ENCODE data around the gene TAS1R3.

Gene TAS1R3

GRCh38 chr1:1332031-1332755 is 1.1 kb downstream of the TAS1R3 start:
- no peak overlapping the region for H3K4me3 ChIP-seq (ENCODE audit: low read length)
- no peaks in the 10 kb centered on the region for H3K9me3 ChIP-seq (ENCODE audit: insufficient read depth, low read length)
- no peaks in the 10 kb centered on the region for H4K20me1 ChIP-seq (ENCODE audit: insufficient read depth, low read length)
- no peak overlapping the region for H2AFZ ChIP-seq (ENCODE audit: low read depth, low read length)
- H3K4me1 ChIP-seq (ENCODE audit: low read length): no peaks in the 10 kb centered on the region
- no peaks in the 10 kb centered on the region for H3K27me3 ChIP-seq (ENCODE audit: low read depth, low read length)
- peaks cover 4% of the 10 kb centered on the region for H3K36me3 ChIP-seq (replicated peaks; ENCODE audit: low read depth, low read length)
- no peak overlapping the region for H3K4me2 ChIP-seq (ENCODE audit: low read length)
- TF ChIP-seq EZH2phosphoT487 (IDR thresholded peaks at IDR 0.05; ENCODE audit: low read depth): no peak
- TF ChIP-seq, protein P1, sequence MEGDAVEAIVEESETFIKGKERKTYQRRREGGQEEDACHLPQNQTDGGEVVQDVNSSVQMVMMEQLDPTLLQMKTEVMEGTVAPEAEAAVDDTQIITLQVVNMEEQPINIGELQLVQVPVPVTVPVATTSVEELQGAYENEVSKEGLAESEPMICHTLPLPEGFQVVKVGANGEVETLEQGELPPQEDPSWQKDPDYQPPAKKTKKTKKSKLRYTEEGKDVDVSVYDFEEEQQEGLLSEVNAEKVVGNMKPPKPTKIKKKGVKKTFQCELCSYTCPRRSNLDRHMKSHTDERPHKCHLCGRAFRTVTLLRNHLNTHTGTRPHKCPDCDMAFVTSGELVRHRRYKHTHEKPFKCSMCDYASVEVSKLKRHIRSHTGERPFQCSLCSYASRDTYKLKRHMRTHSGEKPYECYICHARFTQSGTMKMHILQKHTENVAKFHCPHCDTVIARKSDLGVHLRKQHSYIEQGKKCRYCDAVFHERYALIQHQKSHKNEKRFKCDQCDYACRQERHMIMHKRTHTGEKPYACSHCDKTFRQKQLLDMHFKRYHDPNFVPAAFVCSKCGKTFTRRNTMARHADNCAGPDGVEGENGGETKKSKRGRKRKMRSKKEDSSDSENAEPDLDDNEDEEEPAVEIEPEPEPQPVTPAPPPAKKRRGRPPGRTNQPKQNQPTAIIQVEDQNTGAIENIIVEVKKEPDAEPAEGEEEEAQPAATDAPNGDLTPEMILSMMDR (IDR thresholded peaks at IDR 0.05; ENCODE audit: low read depth, low read length): no peak
- H3K9ac ChIP-seq (ENCODE audit: low read length): no peak overlapping the region
- H3K79me2 ChIP-seq (ENCODE audit: low read length): no peaks in the 10 kb centered on the region
- no peak overlapping the region for H3K27ac ChIP-seq (ENCODE audit: low read length)

GRCh38 chr1:1332774-1333480 is 1.8 kb downstream of the TAS1R3 start:
- Histone ChIP-seq H2AFZ (ENCODE audit: low read depth, low read length) (no peak overlapping the region), H3K4me2 (ENCODE audit: low read length) (no peak overlapping the region), H3K79me2 (ENCODE audit: low read length) (no peaks in the 10 kb centered on the region), H3K4me1 (ENCODE audit: low read length) (no peaks in the 10 kb centered on the region), H4K20me1 (ENCODE audit: insufficient read depth, low read length) (no peaks in the 10 kb centered on the region), H3K36me3 (replicated peaks; ENCODE audit: low read depth, low read length) (peaks cover 4% of the 10 kb centered on the region), H3K27me3 (ENCODE audit: low read depth, low read length) (no peaks in the 10 kb centered on the region), H3K9ac (ENCODE audit: low read length) (no peak overlapping the region), H3K9me3 (ENCODE audit: insufficient read depth, low read length) (no peaks in the 10 kb centered on the region), H3K4me3 (ENCODE audit: low read length) (no peak overlapping the region), H3K27ac (ENCODE audit: low read length) (no peak overlapping the region)
- TF ChIP-seq EZH2phosphoT487 (IDR thresholded peaks at IDR 0.05; ENCODE audit: low read depth): no peak
- TF ChIP-seq, protein P1 (IDR thresholded peaks at IDR 0.05; ENCODE audit: low read depth, low read length): no peak

DNA sequence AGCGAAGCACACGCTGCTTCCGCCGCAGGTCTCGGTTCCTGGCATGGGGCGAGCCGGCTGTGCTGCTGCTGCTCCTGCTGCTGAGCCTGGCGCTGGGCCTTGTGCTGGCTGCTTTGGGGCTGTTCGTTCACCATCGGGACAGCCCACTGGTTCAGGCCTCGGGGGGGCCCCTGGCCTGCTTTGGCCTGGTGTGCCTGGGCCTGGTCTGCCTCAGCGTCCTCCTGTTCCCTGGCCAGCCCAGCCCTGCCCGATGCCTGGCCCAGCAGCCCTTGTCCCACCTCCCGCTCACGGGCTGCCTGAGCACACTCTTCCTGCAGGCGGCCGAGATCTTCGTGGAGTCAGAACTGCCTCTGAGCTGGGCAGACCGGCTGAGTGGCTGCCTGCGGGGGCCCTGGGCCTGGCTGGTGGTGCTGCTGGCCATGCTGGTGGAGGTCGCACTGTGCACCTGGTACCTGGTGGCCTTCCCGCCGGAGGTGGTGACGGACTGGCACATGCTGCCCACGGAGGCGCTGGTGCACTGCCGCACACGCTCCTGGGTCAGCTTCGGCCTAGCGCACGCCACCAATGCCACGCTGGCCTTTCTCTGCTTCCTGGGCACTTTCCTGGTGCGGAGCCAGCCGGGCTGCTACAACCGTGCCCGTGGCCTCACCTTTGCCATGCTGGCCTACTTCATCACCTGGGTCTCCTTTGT is 2.6 kb downstream of the TAS1R3 start:
- Histone ChIP-seq H3K36me3 (replicated peaks; ENCODE audit: low read depth, low read length) (peaks cover 4% of the 10 kb centered on the region), H4K20me1 (ENCODE audit: insufficient read depth, low read length) (no peaks in the 10 kb centered on the region), H3K4me3 (ENCODE audit: low read length) (no peak overlapping the region), H3K9me3 (ENCODE audit: insufficient read depth, low read length) (no peaks in the 10 kb centered on the region), H3K4me1 (ENCODE audit: low read length) (no peaks in the 10 kb centered on the region), H3K27me3 (ENCODE audit: low read depth, low read length) (no peaks in the 10 kb centered on the region), H2AFZ (ENCODE audit: low read depth, low read length) (no peak overlapping the region), H3K79me2 (ENCODE audit: low read length) (no peaks in the 10 kb centered on the region), H3K9ac (ENCODE audit: low read length) (no peak overlapping the region), H3K4me2 (ENCODE audit: low read length) (no peak overlapping the region), H3K27ac (ENCODE audit: low read length) (no peak overlapping the region)
- no peak for TF ChIP-seq EZH2phosphoT487 (IDR thresholded peaks at IDR 0.05; ENCODE audit: low read depth)
- TF ChIP-seq, protein P1 (IDR thresholded peaks at IDR 0.05; ENCODE audit: low read depth, low read length): no peak

DNA sequence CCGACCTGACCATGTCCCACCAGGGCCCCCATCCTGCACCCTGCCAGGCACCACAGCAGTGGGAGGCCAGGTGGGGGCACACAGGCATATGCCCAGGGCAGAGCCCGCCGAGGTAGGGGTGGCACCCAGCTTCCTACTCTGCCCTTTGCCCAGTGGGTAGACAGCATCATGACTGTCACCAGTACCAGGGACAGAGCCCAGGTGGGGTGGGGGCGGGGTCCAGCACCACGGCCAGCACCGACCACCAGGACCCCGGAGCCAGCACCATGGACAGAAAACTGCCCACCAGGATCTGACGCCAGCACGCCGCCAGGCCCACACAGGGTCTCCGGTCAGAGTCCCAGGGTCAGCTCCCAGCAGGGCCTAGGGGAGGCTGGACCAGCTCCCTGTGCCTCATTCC is 3.8 kb downstream of the TAS1R3 start:
- Histone ChIP-seq H3K27ac (ENCODE audit: low read length) (no peak overlapping the region), H3K9ac (ENCODE audit: low read length) (no peak overlapping the region), H3K79me2 (ENCODE audit: low read length) (no peaks in the 10 kb centered on the region), H3K36me3 (replicated peaks; ENCODE audit: low read depth, low read length) (no peaks in the 10 kb centered on the region), H3K4me3 (ENCODE audit: low read length) (no peak overlapping the region), H4K20me1 (ENCODE audit: insufficient read depth, low read length) (no peaks in the 10 kb centered on the region), H3K4me2 (ENCODE audit: low read length) (no peak overlapping the region), H3K27me3 (ENCODE audit: low read depth, low read length) (no peaks in the 10 kb centered on the region), H3K4me1 (ENCODE audit: low read length) (no peaks in the 10 kb centered on the region), H2AFZ (ENCODE audit: low read depth, low read length) (no peak overlapping the region), H3K9me3 (ENCODE audit: insufficient read depth, low read length) (no peaks in the 10 kb centered on the region)
- TF ChIP-seq EZH2phosphoT487 (IDR thresholded peaks at IDR 0.05; ENCODE audit: low read depth): no peak
- TF ChIP-seq, protein P1 (IDR thresholded peaks at IDR 0.05; ENCODE audit: low read depth, low read length): no peak

Data from OCI-LY3 (cell line).